T-helper 1 cell treated with Interleukin-12 subunit alpha and Interleukin-12 subunit beta and Interleukin-4 antibody, amounts not matched to agents 30 μg/mL and 1 μg/mL, for 36 hours (primary cell): ENCODE measurements around the gene APOBEC3A.
"Not testable (repeated sequence)": the region's sequence is repeated elsewhere in the genome, so short reads cannot be mapped to it uniquely, and the experiment has no call there.

Experiments used
- H3K27ac Mint-ChIP-seq: one replicate; pipeline ENCODE4 v1.8.0; 2021; ENCODE audit warnings: mild to moderate bottlenecking, mixed read lengths
- H3K27me3 Mint-ChIP-seq: one replicate; pipeline ENCODE4 v1.8.0; 2021; ENCODE audit warnings: low read depth, mixed read lengths
- H3K36me3 Mint-ChIP-seq: one replicate; pipeline ENCODE4 v1.8.0; 2021; ENCODE audit warnings: low read depth, mixed read lengths
- H3K4me1 Mint-ChIP-seq: one replicate; pipeline ENCODE4 v1.8.0; 2021; ENCODE audit warnings: low read depth, mixed read lengths
- H3K4me3 Mint-ChIP-seq: one replicate; pipeline ENCODE4 v1.8.0; 2021; ENCODE audit warnings: mild to moderate bottlenecking, moderate library complexity, mixed read lengths
- H3K9me3 Mint-ChIP-seq: one replicate; pipeline ENCODE4 v1.8.0; 2021; ENCODE audit warnings: mixed read lengths

APOBEC3A gene

DNA sequence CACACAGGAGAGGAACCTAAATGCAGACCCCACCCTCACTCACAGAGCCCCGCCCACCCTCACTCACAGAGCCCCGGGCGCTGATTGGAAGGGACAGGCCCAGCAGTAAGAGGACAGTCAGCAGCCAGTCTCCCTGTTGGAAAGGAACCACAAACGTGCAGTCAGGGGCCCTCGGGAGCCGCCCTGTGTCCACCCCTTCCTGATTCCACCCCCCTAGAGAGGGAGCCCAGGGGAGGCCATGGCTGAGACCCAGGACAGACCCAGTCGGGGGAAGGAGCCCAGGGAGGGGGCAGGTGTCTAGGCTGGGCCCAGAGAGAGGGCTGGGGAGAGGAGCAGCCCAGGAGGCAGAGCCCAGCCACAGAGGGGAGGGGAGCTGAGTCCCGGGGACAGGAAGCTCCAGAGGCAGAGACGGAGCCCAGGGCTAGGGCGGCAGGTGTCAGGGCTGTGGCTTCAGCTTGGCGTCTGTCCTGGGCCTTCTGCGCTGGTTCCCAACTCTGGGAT is 35.5 kb downstream of the APOBEC3A start:
- H3K36me3 Mint-ChIP-seq, H3K27me3 Mint-ChIP-seq, H3K9me3 Mint-ChIP-seq, H3K4me3 Mint-ChIP-seq, H3K27ac Mint-ChIP-seq: not testable (repeated sequence)
- peaks cover 30% of the 10 kb centered on the region for H3K4me1 Mint-ChIP-seq

DNA sequence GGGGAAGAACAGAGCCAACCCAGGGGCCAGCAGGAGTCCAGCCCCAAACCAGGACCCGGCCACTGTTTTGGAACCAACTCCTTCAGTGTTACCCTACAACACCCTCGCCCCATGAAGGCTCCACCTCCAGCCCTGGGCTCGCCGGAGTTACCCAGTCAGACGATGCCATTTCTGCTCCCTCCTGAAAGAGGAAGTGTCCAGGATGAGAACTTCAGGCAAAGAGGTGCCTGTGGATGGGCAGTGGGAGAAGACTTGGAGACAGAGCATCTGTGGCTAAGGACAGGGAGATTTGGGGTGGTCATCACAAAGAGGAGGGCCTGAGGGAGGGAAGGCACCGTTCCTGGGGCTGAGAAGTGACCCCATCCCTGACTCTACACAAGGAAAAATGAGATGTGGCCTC is 38.7 kb downstream of the APOBEC3A start:
- Mint-ChIP-seq H3K4me1 (peaks cover 13% of the 10 kb centered on the region), H3K36me3 (no peaks in the 10 kb centered on the region), H3K9me3 (peaks cover 4% of the 10 kb centered on the region), H3K4me3 (no peak overlapping the region), H3K27ac (no peak overlapping the region), H3K27me3 (peaks cover 22% of the 10 kb centered on the region)

DNA sequence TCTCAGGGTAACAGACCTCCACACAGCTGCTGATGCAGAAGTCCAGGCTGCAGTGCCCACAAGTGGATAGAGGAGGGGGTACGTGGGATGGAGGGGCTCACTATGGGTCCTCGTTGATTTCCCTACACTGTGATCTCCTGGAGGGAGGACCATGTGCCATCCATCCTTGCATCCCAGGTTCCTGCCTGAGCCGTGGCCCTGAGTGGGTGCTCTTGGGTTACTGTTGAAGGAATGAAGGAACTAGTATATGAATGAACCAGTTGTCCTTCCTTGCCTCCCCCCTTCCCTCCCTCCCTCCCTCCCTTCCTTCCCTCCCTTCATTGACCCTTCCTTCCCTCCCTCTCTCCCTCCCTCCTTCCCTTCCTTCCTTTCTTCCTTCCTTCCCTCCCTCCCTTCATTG is 40.1 kb downstream of the APOBEC3A start:
- Mint-ChIP-seq H3K9me3 (peaks cover 4% of the 10 kb centered on the region), H3K27ac (no peak overlapping the region), H3K4me3 (no peak overlapping the region), H3K36me3 (no peaks in the 10 kb centered on the region), H3K27me3 (peaks cover 22% of the 10 kb centered on the region), H3K4me1 (peaks cover 10% of the 10 kb centered on the region)

DNA sequence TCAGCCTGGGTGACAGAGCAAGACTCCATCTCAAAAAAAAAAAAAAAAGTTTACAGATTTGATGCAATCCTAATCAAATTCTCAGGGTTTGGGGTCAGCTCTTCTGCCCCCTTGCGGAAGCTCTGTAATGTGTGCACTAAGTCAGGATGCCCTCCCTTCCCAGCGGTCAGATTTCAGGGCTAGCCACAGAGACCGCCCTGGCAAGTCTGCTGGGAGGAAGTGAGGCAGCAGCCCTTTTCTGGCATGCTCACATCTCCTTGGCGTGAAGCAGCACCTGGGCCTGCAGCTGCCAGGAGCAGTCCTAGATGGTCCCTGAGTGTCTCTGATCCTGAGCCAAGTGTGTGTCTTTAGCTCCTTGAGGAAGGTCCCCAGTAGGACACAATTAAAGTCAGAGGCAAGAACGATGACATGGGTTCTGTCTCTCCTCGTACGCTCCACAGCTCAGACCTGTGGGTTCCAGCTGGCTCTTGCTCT is 45.8 kb downstream of the APOBEC3A start:
- H3K36me3 Mint-ChIP-seq: no peaks in the 10 kb centered on the region
- H3K27ac Mint-ChIP-seq: peak overlapping the region; percentile 16
- H3K4me1 Mint-ChIP-seq: peaks cover 12% of the 10 kb centered on the region
- peaks cover 11% of the 10 kb centered on the region for H3K27me3 Mint-ChIP-seq
- H3K9me3 Mint-ChIP-seq: peaks cover under 1% of the 10 kb centered on the region
- no peak overlapping the region for H3K4me3 Mint-ChIP-seq

DNA sequence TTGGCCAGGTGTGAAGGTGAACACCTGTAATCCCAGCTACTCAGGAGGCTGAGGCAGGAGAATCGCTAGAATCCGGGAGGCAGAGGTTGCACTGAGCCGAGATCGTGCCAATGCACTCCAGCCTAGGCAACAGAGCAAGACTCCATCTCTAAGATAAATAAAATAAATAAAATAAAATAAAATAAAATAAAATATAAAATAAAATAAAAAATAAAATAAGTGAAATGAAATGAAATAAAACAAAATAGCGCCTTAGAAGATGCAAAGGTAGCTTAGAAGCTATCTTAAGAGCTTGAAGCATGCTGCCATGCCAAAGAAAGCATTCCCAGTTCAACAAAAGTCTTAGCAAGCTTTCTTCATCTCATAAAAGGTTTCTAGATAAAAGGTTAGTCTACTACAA is 49.8 kb downstream of the APOBEC3A start:
- no peak overlapping the region for H3K27ac Mint-ChIP-seq
- H3K4me1 Mint-ChIP-seq: peaks cover 12% of the 10 kb centered on the region
- H3K27me3 Mint-ChIP-seq: no peaks in the 10 kb centered on the region
- no peaks in the 10 kb centered on the region for H3K9me3 Mint-ChIP-seq
- H3K36me3 Mint-ChIP-seq: no peaks in the 10 kb centered on the region
- no peak overlapping the region for H3K4me3 Mint-ChIP-seq

DNA sequence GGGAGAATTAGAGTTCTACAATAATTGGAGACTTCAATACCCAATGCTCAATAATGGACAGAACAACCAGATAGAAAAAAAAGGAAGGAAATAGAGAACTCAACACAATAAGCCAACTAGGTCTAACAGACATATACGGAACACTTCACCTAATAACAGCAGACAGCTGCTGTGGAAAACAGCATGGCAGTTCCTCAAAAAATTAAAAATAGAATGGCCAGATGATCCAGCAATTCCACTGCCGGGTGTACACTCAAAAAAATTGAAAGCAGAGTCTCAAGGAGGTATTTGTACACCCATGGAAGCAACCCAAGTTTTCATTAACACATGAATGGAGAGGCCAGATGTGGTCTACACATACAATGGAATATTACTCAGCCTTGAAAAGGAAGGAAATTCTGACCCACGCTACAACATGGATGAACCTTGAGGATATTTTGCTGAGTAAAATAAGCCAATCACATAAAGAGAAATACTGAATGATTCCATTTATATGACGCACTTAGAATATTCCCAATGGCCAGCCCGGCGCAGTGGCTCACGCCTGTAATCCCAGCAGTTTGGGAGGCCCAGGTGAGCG is 51.0 kb downstream of the APOBEC3A start:
- not testable (repeated sequence) for H3K9me3 Mint-ChIP-seq, H3K4me3 Mint-ChIP-seq, H3K27ac Mint-ChIP-seq, H3K36me3 Mint-ChIP-seq, H3K27me3 Mint-ChIP-seq
- peaks cover 10% of the 10 kb centered on the region for H3K4me1 Mint-ChIP-seq

DNA sequence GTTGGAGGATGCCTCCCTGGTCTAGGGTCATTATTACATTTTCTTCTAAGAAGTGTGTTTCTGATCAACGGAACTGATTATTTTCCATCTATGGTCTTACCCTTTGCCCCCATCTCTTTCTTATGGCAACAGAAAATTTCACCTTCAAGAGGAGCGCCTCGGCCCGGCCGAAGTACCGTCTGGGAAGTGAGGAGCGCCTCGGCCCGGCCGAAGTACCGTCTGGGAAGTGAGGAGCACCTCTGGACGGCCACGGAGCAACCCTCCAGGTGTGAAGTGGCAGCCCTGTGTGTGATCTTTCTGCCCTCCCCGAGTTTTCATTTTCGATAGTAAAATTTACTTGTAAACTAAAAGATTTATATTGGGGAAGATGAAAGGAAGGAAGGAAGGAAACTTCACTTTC is 53.5 kb downstream of the APOBEC3A start:
- Mint-ChIP-seq H3K9me3 (no peaks in the 10 kb centered on the region), H3K36me3 (no peaks in the 10 kb centered on the region), H3K27ac (no peak overlapping the region), H3K4me1 (peaks cover 14% of the 10 kb centered on the region), H3K27me3 (no peaks in the 10 kb centered on the region), H3K4me3 (no peak overlapping the region)
